Breast epithelium (tissue), 3 donors: ENCODE measurements around the gene DDX28.

Experiments used
- POLR2AphosphoS5 ChIP-seq, 3 donors: sonication (generic); formaldehyde crosslinking; IDR thresholded peaks; one replicate each; pipeline ENCODE4 v1.6.1; 2017; ENCODE audit warnings: antibody characterized with exemption in 3 of 3
- TF ChIP-seq, protein P1 (sequence below), 3 donors: fragments of 450-650 bp; IDR thresholded peaks; one replicate each; pipeline ENCODE4 v1.5.1; 2016 to 2017; ENCODE audit warnings: antibody characterized with exemption in 3 of 3, mild to moderate bottlenecking in 3 of 3, moderate library complexity in 3 of 3

DNA sequence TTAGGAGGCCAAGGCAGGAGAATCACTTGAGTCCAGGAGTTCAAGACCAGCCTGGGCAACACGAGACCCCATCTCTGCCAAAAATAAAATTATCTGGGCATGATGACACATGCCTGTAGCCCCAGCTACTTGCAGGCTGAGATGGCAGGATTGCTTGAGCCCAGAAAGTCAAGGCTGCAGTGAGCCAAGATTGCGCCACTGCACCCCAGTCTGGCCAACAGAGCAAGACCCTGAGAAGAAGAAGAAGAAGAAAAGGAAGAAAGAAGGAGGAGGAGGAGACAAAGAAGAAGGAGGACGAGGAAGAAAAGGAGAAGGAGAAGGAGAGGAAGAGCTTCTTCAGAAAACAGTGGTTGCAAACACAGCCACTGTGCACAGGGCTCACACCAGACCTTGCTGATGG, 34.4 kb downstream of the DDX28 start:
- TF ChIP-seq, protein P1, sequence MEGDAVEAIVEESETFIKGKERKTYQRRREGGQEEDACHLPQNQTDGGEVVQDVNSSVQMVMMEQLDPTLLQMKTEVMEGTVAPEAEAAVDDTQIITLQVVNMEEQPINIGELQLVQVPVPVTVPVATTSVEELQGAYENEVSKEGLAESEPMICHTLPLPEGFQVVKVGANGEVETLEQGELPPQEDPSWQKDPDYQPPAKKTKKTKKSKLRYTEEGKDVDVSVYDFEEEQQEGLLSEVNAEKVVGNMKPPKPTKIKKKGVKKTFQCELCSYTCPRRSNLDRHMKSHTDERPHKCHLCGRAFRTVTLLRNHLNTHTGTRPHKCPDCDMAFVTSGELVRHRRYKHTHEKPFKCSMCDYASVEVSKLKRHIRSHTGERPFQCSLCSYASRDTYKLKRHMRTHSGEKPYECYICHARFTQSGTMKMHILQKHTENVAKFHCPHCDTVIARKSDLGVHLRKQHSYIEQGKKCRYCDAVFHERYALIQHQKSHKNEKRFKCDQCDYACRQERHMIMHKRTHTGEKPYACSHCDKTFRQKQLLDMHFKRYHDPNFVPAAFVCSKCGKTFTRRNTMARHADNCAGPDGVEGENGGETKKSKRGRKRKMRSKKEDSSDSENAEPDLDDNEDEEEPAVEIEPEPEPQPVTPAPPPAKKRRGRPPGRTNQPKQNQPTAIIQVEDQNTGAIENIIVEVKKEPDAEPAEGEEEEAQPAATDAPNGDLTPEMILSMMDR (IDR thresholded peaks at IDR 0.05) = no peak
- TF ChIP-seq POLR2AphosphoS5 (IDR thresholded peaks at IDR 0.05) = no peak
